Natural killer cell treated with Interleukin-12 subunit alpha and Interleukin-12 subunit beta and Interleukin-15 and Interleukin-18, amount 100 ng/mL, for 72 hours (primary cell): ENCODE measurements around the gene MRPL19. TPM values are rescaled to one million over a fixed set of nuclear protein-coding genes. Genes with fewer than 3 reads are reported as not detected.
A peak's percentile ranks its signal among the peaks of the same experiment; 100 is the strongest.

Source experiments
- ATAC-seq, 2 donors: fragments of 150-1000 bp; cut with Tn5 transposase in 1 of 2; sonication (Bioruptor Pico), chemical (Tn5 transposase) in 1 of 2; 2 replicates each; pipeline ENCODE4 v1.10.0; 2021
- DNase-seq: peaks from one replicate; pipeline ENCODE4 v3.0.0; 2022; ENCODE audit warnings: low spot score
- H3K27ac Mint-ChIP-seq, 2 donors: 1 replicate in 1 of 2; 2 replicates in 1 of 2; pipeline ENCODE4 v1.8.0; 2022; ENCODE audit warnings: mixed read lengths in 2 of 2, mild to moderate bottlenecking in 1 of 2, moderate library complexity in 1 of 2
- H3K27me3 Mint-ChIP-seq, 2 donors: 1 replicate in 1 of 2; 2 replicates in 1 of 2; pipeline ENCODE4 v1.8.0; 2022; ENCODE audit warnings: mixed read lengths in 2 of 2
- H3K36me3 Mint-ChIP-seq: one replicate; pipeline ENCODE4 v1.8.0; 2022; ENCODE audit warnings: mixed read lengths
- H3K4me1 Mint-ChIP-seq, 2 donors: 1 replicate in 1 of 2; 2 replicates in 1 of 2; pipeline ENCODE4 v1.8.0; 2022; ENCODE audit warnings: low read depth in 2 of 2, mixed read lengths in 2 of 2, mild to moderate bottlenecking in 1 of 2
- H3K4me3 Mint-ChIP-seq: one replicate; pipeline ENCODE4 v1.8.0; 2022; ENCODE audit warnings: mixed read lengths
- H3K9me3 Mint-ChIP-seq: 2 replicates; pipeline ENCODE4 v1.8.0; 2022; ENCODE audit warnings: mixed read lengths
- total RNA-seq, 2 donors: library from RNA; stranded (reverse); gene quantifications; one replicate each; pipeline ENCODE4 v1.2.3, GENCODE V29; 2022

The MRPL19 gene
- total RNA-seq, 2 donors from 2014 or later: 39.1 to 62.5 TPM

DNA sequence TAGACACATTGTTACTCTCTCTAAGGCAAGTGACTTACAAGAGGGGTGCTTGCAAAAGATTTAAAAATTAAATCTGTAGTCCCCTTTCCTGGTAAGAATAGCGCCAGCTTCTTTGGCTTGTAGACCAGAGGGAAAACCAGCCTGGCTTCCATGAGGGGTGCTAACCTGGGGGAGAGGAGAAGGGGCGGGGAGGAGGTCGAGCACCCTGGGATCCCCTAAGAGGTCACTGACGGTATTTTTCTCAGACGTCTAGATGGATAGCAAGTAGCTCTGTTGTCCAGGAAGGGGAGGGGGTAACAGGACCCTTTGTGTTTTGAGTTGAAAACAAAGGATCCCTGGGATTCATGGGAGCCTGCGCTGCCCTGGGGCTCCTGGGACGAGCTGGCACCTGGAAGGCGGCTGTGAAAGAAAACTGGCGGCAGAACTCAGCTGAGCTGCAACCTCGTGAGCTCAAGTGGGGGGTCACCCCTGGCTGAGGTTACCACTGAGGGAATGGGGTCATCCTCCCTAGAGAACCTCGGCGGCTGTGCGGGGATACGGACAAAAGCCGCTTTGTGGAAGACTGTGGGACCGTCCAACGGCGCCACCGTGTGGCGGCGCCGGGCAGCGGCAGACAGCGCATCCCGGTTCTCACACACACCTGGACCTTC lies 37.8 kb upstream of the MRPL19 start:
- Mint-ChIP-seq H3K27ac (no peak overlapping the region), H3K36me3 (no peaks in the 10 kb centered on the region), H3K4me3 (no peak overlapping the region), H3K27me3 (peaks cover 46 to 66% of the 10 kb centered on the region in 2 donors), H3K9me3 (no peaks in the 10 kb centered on the region), H3K4me1 (no peaks in the 10 kb centered on the region)
- peak; percentile 55 to 59 for ATAC-seq
- DNase-seq: no peak

DNA sequence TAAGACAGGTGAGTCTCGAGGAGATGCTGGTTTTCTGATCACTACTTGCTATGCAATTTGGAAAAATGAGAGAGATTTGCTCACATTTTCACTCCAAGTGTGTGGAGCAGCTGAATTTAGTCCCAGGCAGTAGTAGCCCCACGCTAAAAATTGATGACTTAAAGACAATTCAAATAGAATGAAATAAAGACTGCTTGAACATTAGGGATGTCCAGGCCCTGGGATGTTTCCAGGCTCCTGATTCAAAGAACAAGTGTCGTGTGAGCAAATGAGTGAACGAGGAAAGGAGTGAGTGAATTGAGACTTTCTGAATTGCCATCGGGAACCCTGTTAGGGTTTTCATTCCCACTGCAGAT lies 37.3 kb upstream of the MRPL19 start:
- H3K27ac Mint-ChIP-seq: no peak overlapping the region
- peaks cover 43 to 63% of the 10 kb centered on the region in 2 donors for H3K27me3 Mint-ChIP-seq
- no peak overlapping the region for H3K4me3 Mint-ChIP-seq
- ATAC-seq: no peak
- H3K9me3 Mint-ChIP-seq: no peaks in the 10 kb centered on the region
- H3K4me1 Mint-ChIP-seq: no peaks in the 10 kb centered on the region
- no peak for DNase-seq
- no peaks in the 10 kb centered on the region for H3K36me3 Mint-ChIP-seq

DNA sequence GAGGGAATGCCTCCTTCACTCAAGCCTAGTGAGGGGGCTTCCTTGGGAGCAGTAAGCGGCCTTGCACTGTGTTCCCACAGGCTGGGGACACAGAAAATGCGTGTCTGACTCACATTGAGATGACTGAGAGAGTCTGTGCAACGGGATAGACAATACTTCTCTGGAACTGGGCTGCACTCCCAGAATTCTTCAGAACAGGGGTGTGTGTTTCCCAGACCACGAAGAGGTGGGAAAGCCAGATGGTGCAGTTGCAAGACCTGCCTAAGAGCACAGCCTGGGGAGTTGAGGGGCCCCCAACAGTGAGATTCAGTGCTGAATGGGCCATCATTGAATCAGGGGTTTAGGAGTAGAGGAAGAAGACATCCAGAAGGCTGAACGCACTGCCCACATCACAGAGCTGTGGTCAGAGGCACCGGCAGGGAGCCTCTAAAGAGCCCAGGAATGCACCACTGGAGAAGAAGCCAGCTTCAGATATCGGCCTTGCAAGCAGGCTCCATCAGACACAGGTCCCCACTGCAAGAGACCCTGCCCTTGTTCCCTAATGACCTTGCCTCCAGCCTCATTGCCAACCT lies 36.6 kb upstream of the MRPL19 start:
- Mint-ChIP-seq H3K9me3 (no peaks in the 10 kb centered on the region), H3K27me3 (peaks cover 39 to 59% of the 10 kb centered on the region in 2 donors), H3K36me3 (no peaks in the 10 kb centered on the region), H3K4me1 (no peaks in the 10 kb centered on the region), H3K4me3 (no peak overlapping the region), H3K27ac (no peak overlapping the region)
- no peak for ATAC-seq
- DNase-seq: no peak

DNA sequence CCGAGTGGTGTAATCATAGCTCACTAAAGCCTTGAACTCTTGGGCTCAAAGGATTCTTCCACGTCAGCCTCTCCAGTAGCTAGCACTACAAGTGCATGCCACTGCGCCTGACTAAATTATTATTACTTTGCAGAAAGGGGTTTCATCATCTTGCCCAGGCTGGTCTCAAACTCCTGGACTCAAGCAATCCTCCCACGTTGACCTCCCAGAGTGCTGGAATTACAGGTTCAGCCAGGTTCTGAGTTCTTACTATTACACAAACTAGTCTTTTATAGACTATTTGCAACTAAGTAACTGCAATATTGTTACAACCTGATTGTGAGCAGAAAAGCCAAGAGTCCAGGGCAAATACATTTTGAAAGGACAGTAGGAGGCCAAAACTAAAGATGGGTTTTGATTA lies 35.9 kb upstream of the MRPL19 start:
- Mint-ChIP-seq H3K4me3 (no peak overlapping the region), H3K9me3 (no peaks in the 10 kb centered on the region), H3K36me3 (no peaks in the 10 kb centered on the region), H3K4me1 (no peaks in the 10 kb centered on the region), H3K27ac (no peak overlapping the region), H3K27me3 (peaks cover 36 to 54% of the 10 kb centered on the region in 2 donors)
- no peak for DNase-seq
- ATAC-seq: no peak

DNA sequence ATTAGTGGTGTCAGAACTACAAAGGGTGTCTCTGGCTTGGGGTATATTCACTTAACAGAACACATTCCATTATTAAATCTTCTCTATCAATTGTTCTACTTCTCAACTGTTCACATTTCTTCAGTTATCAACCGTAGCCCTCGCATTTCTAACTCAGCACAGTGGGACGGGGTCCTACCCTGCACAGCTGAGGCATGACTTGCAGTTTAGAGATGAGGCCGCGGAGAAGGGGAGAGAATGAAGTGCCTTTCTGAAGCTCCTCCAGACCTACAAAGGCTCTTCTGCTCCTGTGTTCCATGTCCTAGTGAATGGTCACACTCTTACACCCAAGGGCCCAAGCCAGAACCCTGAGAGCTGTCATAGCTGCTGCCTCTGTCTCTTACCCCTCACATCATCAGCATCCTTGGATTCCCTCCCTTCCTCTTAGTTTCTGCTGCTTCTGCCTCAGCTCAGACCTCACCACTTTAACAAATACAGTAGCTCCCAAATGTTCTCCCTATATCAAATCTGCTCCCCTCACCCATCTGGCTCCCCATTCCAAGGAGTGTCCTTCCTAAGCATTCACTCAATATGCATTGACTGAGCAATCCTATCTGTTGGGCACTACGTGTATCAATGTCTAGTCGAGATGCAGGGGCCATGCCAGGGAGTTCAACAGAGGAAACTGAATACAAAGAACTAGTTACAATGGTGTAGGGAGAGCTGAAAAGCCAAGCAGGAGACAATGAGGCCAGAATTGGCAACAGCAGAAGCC lies 34.3 kb upstream of the MRPL19 start:
- Mint-ChIP-seq H3K4me1 (no peaks in the 10 kb centered on the region), H3K27me3 (peaks cover 31 to 43% of the 10 kb centered on the region in 2 donors), H3K36me3 (no peaks in the 10 kb centered on the region), H3K27ac (no peak overlapping the region), H3K4me3 (no peak overlapping the region), H3K9me3 (no peaks in the 10 kb centered on the region)
- no peak for ATAC-seq
- no peak for DNase-seq

DNA sequence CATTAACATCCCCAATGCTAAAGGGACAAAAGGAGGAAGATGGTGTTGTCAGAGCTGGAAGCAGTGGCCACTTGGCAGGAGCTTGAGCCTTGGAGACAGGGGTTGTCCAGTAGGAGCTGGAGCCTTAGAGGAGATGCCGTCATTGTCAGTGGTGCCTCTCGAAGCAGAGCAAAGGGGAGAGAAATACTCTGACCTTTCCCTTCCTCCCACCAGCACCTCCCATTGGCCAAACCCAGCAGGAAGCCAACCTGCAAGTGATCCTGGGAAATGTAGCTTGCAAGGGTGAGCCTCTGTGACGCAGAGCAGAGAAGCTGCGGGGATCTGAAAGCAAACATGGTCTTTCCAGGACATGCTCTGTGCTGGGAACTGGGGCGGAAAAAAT lies 33.7 kb upstream of the MRPL19 start:
- Mint-ChIP-seq H3K36me3 (no peaks in the 10 kb centered on the region), H3K27me3 (peaks cover 30 to 43% of the 10 kb centered on the region in 2 donors), H3K9me3 (no peaks in the 10 kb centered on the region), H3K4me1 (no peaks in the 10 kb centered on the region), H3K27ac (no peak overlapping the region), H3K4me3 (no peak overlapping the region)
- no peak for DNase-seq
- ATAC-seq: no peak

DNA sequence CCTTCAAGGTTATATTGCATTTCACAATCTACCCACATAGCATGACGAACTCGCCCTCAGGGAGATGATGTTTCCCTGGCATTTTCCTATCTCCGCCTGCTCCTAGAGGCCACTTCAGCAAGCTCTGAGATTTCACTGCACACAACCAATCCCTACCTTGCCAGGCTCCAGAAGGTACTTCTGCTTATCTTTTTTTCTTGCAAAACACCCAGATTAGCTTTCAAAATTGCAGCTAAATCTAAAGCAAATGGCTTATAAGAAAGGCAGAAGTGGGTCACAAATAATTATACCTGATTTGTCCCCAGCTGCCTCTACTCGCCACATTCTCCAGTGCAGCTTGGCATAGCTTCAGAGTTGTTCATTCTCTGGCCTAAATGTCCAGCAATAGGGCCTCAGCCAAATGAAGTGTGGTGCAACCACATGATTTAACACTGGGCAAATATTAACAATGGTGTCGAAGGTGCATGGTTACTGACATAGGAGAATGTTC lies 32.4 kb upstream of the MRPL19 start:
- Mint-ChIP-seq H3K36me3 (no peaks in the 10 kb centered on the region), H3K27me3 (peaks cover 29 to 38% of the 10 kb centered on the region in 2 donors), H3K9me3 (no peaks in the 10 kb centered on the region), H3K4me1 (no peaks in the 10 kb centered on the region), H3K27ac (no peak overlapping the region), H3K4me3 (no peak overlapping the region)
- ATAC-seq: no peak
- DNase-seq: no peak

DNA sequence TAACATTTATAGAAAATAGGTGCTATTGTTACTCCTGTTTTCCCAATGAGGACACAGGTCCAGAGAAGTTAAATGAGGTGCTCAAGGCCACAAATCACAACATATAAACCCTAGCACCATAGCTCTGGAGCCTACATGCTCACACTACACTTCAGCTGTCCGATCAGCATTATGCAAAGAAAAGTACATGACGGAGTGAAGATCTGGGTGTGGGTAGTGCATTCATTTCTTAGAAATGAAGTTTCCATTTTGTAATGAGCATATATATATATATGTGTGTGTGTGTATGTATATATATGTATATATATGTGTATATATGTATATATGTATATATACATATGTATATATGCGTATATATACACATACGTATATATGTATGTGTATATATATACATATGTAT lies 30.2 kb upstream of the MRPL19 start:
- no peaks in the 10 kb centered on the region for H3K36me3 Mint-ChIP-seq
- no peaks in the 10 kb centered on the region for H3K9me3 Mint-ChIP-seq
- no peak for ATAC-seq

DNA sequence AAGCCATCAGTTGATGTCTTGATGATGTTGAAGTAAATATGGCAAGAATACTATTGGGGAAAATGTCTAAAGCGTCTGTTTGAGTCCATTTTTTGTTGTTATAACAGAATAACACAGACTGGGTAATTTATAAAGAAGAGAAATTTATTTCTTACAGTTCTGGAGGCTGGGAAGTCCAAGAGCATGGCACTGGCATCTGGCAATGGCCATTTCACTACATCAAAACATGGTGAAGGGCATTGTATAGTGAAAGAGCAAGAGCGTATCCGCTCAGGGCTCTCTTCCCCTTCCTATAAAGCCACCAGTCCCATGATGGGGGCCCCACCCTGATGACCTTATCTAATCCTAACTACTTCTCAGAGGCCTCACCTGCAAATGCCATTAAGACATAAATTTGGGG lies 29.6 kb upstream of the MRPL19 start:
- no peak overlapping the region for H3K4me3 Mint-ChIP-seq
- no peak for ATAC-seq
- H3K4me1 Mint-ChIP-seq: no peaks in the 10 kb centered on the region
- no peaks in the 10 kb centered on the region for H3K36me3 Mint-ChIP-seq
- H3K27me3 Mint-ChIP-seq: peaks cover 27 to 32% of the 10 kb centered on the region in 2 donors
- no peak overlapping the region for H3K27ac Mint-ChIP-seq
- no peaks in the 10 kb centered on the region for H3K9me3 Mint-ChIP-seq
- DNase-seq: no peak

More for the DNA sequence above, 30.2 kb upstream of the MRPL19 start:
- Mint-ChIP-seq H3K27me3 (peaks cover 27 to 32% of the 10 kb centered on the region in 2 donors), H3K27ac (no peak overlapping the region), H3K4me3 (no peak overlapping the region), H3K4me1 (no peaks in the 10 kb centered on the region)
- no peak for DNase-seq

DNA sequence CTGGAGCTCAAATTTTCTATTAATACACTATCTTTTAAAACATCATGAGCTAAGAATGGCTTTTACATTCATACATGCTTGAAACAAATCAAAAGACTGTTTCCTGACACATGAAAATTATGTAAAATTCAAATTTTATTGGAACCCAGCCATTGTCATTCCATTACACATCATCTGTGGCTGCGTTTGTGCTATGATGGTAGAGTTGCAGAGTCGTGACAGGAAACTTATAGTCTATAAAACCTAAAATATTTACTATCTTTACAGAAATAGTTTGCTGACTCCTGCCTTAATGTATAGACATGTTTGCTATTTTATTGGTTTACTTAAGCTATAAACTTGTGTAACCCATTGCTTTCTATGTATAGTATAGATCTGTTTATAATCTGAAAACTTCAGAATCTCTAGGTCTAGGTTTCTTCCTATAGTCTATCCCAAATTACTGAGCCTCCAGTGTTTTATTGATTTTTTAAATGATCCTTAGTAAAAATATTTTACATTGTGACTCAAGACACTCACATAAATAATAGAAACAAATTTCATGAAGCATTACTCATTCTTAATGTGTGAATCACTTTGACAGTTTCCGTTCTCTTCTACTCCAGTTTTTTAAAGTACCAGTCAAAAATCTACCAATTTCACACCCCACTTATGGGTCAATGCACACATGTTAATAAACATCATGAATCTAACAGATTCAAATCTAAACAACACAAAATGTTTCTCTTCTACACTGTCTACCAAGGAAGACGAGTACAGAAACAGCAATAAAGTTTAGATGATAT lies 26.4 kb upstream of the MRPL19 start:
- H3K36me3 Mint-ChIP-seq: no peaks in the 10 kb centered on the region
- no peak for DNase-seq
- H3K9me3 Mint-ChIP-seq: no peaks in the 10 kb centered on the region
- ATAC-seq: no peak
- H3K4me3 Mint-ChIP-seq: no peak overlapping the region
- H3K27me3 Mint-ChIP-seq: peaks cover 30 to 43% of the 10 kb centered on the region in 2 donors
- no peaks in the 10 kb centered on the region for H3K4me1 Mint-ChIP-seq
- no peak overlapping the region for H3K27ac Mint-ChIP-seq

DNA sequence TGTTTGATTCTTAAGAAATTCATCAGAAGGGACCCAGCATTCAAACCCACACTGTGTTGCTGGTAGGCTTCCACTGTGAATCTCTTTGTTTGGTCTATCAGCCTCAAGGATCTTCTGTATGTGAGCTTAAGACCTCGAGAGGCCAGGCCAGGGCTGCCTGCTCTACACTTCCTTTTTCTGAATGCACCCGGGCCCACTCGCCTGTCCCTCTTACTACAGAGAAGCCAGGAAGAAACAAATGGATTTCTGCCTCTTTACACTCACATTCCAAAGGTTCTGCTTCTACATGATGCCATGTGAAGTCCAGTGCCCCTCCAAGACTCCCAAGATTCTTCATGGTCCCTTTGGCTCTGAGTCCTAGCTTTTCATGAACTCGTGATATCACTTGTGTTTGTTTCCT lies 25.4 kb upstream of the MRPL19 start:
- H3K27me3 Mint-ChIP-seq: peaks cover 30 to 45% of the 10 kb centered on the region in 2 donors
- no peaks in the 10 kb centered on the region for H3K4me1 Mint-ChIP-seq
- H3K27ac Mint-ChIP-seq: no peak overlapping the region
- ATAC-seq: no peak
- H3K4me3 Mint-ChIP-seq: no peak overlapping the region
- H3K9me3 Mint-ChIP-seq: no peaks in the 10 kb centered on the region
- no peak for DNase-seq
- H3K36me3 Mint-ChIP-seq: no peaks in the 10 kb centered on the region

DNA sequence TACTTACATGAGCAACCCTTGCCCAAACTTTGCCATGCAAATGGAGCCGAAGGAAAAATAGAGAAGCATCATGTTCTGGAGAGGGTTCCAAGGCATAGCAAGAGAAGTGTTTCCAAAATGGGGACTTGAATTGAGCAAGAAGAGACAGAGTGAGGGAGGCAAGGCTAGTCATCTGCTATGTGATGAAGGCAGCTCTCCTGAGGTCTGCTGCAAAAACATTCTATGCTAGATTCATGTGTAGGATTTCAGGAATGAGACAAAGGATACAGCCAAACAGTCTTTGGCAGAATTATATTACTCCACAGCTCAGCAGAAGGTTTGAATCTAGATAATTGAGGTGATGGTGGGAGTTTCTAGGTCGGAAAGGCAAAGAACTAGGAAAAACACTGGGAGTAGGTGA lies 24.1 kb upstream of the MRPL19 start:
- no peak for ATAC-seq
- DNase-seq: no peak
- peaks cover 30 to 41% of the 10 kb centered on the region in 2 donors for H3K27me3 Mint-ChIP-seq
- H3K9me3 Mint-ChIP-seq: no peaks in the 10 kb centered on the region
- no peaks in the 10 kb centered on the region for H3K4me1 Mint-ChIP-seq
- no peaks in the 10 kb centered on the region for H3K36me3 Mint-ChIP-seq
- H3K4me3 Mint-ChIP-seq: no peak overlapping the region
- no peak overlapping the region for H3K27ac Mint-ChIP-seq

DNA sequence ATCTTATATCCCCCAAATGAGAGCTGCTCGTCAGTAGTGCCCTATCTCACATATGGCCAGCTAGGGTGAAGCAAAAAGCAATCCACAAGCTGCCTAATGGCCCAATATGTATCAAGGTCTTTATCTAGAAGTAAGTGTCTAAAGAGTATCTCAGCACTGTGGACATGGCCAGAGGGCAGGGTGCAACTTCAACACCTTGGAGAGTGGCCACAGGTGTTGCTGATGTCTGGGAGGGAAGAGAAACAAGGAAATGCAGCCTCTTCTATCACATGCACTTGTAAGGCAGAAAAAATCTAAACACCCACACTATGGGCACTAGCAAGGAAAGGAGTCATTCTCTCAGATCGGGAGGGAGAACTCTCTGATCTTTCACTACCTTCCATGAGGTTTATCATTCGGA lies 23.7 kb upstream of the MRPL19 start:
- Mint-ChIP-seq H3K4me3 (no peak overlapping the region), H3K36me3 (no peaks in the 10 kb centered on the region), H3K27ac (no peak overlapping the region), H3K4me1 (no peaks in the 10 kb centered on the region), H3K9me3 (no peaks in the 10 kb centered on the region), H3K27me3 (peaks cover 27 to 37% of the 10 kb centered on the region in 2 donors)
- ATAC-seq (no peak), DNase-seq (no peak)
